Smooth muscle cell of the coronary artery (primary cell): Measurements from ENCODE around the gene DCK. TPM values are rescaled to one million over a fixed set of nuclear protein-coding genes. Genes with fewer than 3 reads are reported as not detected.

Source experiments
- total RNA-seq: library from RNA; depleted of rRNA; stranded (reverse); fragments of >200 nt; gene quantifications from 2 replicates; pipeline ENCODE4 v1.2.3, GENCODE V29; 2014; ENCODE audit warnings: low replicate concordance

DCK gene
- 8.0 and 8.6 TPM in 2 replicates for total RNA-seq

GRCh38 chr4:70993181-70994068, at the start of gene DCK:
DCK (plus strand) TSS chr4:70993649; CDS start chr4:70993836, 187 bp downstream.

Other genes starting within 250 kb of the DCK start
- 83.0 and 85.9 TPM in 2 replicates for gene GRSF1, start 153.8 kb upstream of the DCK start, total RNA-seq
- 2.5 and 8.2 TPM in 2 replicates for gene MOB1B, start 91.3 kb upstream of the DCK start, total RNA-seq